Testis (tissue), 3 donors: Measurements from ENCODE around the gene RGS8. TPM values are rescaled to one million over a fixed set of nuclear protein-coding genes. Genes with fewer than 3 reads are reported as not detected.
A peak's percentile ranks its signal among the peaks of the same experiment; 100 is the strongest.
"Not testable (repeated sequence)": the region's sequence is repeated elsewhere in the genome, so short reads cannot be mapped to it uniquely, and the experiment has no call there.

ENCODE experiments used
- DNase-seq: peaks from one replicate; pipeline ENCODE4 v3.0.0-alpha.2; 2019
- H3K27ac ChIP-seq, 2 donors: fragments of 200-600 bp; sonication (generic); one replicate each; pipeline ENCODE4 v1.5.1; 2019
- H3K27me3 ChIP-seq: fragments of 200-600 bp; sonication (generic); one replicate; pipeline ENCODE4 v1.5.1; 2019
- H3K36me3 ChIP-seq: fragments of 200-600 bp; sonication (generic); one replicate; pipeline ENCODE4 v1.5.1; 2017; ENCODE audit warnings: low read depth; ENCODE audit errors: missing control alignments
- H3K4me1 ChIP-seq: fragments of 200-600 bp; sonication (generic); one replicate; pipeline ENCODE4 v1.5.1; 2019
- H3K4me3 ChIP-seq, 2 donors: fragments of 200-600 bp; sonication (generic); one replicate each; pipeline ENCODE4 v1.5.1; 2017 to 2019
- H3K9me3 ChIP-seq: fragments of 200-600 bp; sonication (generic); one replicate; pipeline ENCODE4 v1.5.1; 2017
- POLR2A ChIP-seq: fragments of 450-650 bp; IDR thresholded peaks from one replicate; pipeline ENCODE4 v1.6.1; 2017; ENCODE audit warnings: antibody characterized with exemption, mild to moderate bottlenecking, moderate library complexity
- WGBS, 2 donors: methylation state at CpG; one replicate each; pipeline ENCODE4 v1.1.5; 2018; 5-methylcytosine and 5-hydroxymethylcytosine counted together
- intact Hi-C: fragments of 100-400 bp; cut with DNase I; formaldehyde crosslinking; loops from one replicate; pipeline ENCODE4 v1.15.1; 2023; ENCODE audit warnings: low total_unique reads
- polyA plus RNA-seq: library from polyadenylated mRNA; stranded (reverse); fragments of 350-450 nt; fragmentation: Illumina TruSeq; extraction: RNeasy Lipid Tissue Mini Kit (QIAGEN cat#74804); gene quantifications from one replicate; pipeline ENCODE4 v1.2.3, GENCODE V29; 2014; ENCODE audit warnings: low read depth, low replicate concordance; ENCODE audit not compliant: insufficient read depth
- total RNA-seq, 2 donors: library from RNA; depleted of rRNA; stranded (reverse); fragments of >200 nt; gene quantifications; one replicate each; pipeline ENCODE4 v1.2.3, GENCODE V29; 2016
- TF ChIP-seq, protein P1 (sequence below), 3 experiments: fragments of 450-650 bp in 2 of 3; fragments of 200-600 bp in 1 of 3; sonication (generic) in 1 of 3; IDR thresholded peaks; one replicate each; pipeline ENCODE4 v1.5.1; 2016 to 2019; ENCODE audit warnings: antibody characterized with exemption in 3 of 3, mild to moderate bottlenecking in 2 of 3, moderate library complexity in 1 of 3

Gene RGS8
- total and polyA plus RNA-seq, 3 donors from 2014 or later = 2.4 to 3.1 (median 2.5) TPM

DNA sequence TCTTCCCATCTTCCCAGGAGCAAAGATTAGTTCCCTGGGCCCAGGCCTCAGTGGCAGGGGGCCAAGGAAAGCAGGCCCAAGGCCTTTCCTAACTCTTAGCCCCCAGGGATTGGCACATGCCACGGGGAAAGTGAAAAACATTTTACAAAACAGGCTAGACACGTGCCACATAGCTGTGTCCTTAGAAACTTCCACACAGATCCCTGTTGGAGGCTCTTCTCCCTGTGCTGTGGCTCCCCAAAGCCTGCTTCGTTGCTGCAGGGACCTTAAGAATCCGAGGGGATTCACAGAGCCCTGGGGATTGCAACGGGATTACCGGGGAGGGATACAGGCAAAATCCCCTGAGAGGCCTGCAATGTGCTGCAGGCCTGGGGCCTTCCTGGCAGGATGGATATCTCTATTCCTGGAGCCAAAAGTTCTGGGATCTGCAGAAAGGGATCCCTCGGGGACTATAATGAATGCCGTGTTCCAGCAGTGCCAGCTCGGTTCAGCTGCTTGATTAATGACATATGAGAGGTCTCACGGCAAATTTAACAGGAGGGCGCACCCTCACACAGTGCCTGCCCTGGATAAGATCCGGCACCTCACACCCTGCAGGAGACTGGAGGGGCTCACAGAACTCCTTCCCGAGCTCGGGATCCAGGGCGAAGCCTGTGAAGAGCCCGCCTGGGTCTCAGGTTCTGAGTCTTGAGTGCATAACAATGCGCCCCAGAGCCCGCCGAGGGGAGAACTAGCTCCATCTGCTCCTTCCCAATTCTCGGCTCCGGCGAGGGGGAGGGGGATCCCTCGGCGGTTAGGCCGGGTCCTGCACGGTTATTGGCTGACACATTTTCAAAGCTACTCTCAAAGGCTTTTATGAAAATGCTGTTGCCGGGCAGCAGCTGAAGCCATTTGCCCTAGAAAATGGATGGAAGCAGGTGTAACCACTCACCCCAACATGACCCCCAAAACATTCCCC lies 15.3 kb upstream of the RGS8 start:
- intact Hi-C loops = no loop called here
- 27 to 28% methylated on average over 20 to 27 of the region's 27 CpGs for WGBS, 2 donors
- Histone ChIP-seq H3K9me3 (no peaks in the 10 kb centered on the region), H3K27ac (no peak overlapping the region), H3K4me3 (peak overlapping the region in 1 of 2 donors; percentile 47), H3K27me3 (no peaks in the 10 kb centered on the region), H3K36me3 (no peaks in the 10 kb centered on the region), H3K4me1 (peaks cover 15% of the 10 kb centered on the region)
- peak; percentile 51 for DNase-seq
- TF ChIP-seq, protein P1, sequence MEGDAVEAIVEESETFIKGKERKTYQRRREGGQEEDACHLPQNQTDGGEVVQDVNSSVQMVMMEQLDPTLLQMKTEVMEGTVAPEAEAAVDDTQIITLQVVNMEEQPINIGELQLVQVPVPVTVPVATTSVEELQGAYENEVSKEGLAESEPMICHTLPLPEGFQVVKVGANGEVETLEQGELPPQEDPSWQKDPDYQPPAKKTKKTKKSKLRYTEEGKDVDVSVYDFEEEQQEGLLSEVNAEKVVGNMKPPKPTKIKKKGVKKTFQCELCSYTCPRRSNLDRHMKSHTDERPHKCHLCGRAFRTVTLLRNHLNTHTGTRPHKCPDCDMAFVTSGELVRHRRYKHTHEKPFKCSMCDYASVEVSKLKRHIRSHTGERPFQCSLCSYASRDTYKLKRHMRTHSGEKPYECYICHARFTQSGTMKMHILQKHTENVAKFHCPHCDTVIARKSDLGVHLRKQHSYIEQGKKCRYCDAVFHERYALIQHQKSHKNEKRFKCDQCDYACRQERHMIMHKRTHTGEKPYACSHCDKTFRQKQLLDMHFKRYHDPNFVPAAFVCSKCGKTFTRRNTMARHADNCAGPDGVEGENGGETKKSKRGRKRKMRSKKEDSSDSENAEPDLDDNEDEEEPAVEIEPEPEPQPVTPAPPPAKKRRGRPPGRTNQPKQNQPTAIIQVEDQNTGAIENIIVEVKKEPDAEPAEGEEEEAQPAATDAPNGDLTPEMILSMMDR (IDR thresholded peaks at IDR 0.05) = no peak
- no peak for TF ChIP-seq POLR2A

DNA sequence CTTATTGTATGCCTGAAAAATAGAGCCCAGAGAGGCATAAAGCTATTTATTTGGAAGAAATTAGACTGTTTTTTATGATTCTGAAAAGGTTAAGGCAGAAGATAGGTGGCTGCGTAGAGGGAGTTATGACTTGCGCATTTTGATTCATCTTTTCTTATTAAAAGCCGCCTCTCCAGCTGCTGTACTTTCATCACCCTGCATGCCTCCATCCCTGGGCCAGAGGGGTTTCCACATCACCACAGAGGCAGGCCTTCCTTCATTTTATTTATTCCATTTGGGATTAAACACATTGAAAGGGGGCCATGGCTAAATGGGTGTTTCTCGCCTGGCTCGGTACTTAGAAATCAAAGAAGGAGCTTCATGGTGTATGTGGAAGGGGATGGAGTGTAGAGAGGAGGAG lies 14.6 kb upstream of the RGS8 start:
- H3K27me3 ChIP-seq = no peaks in the 10 kb centered on the region
- intact Hi-C loops = no loop called here
- H3K9me3 ChIP-seq = no peaks in the 10 kb centered on the region
- TF ChIP-seq, protein P1 (IDR thresholded peaks at IDR 0.05) = no peak
- no peak for TF ChIP-seq POLR2A
- 60 to 62% methylated on average over 5 of the region's 5 CpGs for WGBS, 2 donors
- H3K36me3 ChIP-seq = no peaks in the 10 kb centered on the region
- H3K27ac ChIP-seq = no peak overlapping the region
- no peak overlapping the region for H3K4me3 ChIP-seq
- no peak for DNase-seq
- H3K4me1 ChIP-seq = peaks cover 15% of the 10 kb centered on the region

DNA sequence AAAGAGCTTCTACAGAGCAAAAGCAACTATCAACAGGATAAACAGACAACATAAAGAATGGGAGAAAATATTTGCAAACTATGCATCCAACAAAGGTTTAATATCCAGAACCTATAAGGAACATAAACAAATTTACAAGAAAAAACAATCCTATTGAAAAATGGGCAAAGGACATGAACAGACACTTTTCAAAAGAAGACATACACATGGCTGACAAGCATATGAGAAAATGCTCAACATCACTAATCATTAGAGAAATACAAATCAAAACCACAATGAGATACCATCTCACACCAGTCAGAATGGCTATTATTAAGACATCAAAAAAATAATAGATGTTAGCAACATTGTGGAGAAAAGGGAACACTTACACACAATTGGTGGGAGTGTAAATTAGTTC lies 8.8 kb upstream of the RGS8 start:
- H3K36me3 ChIP-seq, H3K27ac ChIP-seq, H3K9me3 ChIP-seq, H3K4me1 ChIP-seq, H3K27me3 ChIP-seq, intact Hi-C loops, H3K4me3 ChIP-seq, DNase-seq: not testable (repeated sequence)

DNA sequence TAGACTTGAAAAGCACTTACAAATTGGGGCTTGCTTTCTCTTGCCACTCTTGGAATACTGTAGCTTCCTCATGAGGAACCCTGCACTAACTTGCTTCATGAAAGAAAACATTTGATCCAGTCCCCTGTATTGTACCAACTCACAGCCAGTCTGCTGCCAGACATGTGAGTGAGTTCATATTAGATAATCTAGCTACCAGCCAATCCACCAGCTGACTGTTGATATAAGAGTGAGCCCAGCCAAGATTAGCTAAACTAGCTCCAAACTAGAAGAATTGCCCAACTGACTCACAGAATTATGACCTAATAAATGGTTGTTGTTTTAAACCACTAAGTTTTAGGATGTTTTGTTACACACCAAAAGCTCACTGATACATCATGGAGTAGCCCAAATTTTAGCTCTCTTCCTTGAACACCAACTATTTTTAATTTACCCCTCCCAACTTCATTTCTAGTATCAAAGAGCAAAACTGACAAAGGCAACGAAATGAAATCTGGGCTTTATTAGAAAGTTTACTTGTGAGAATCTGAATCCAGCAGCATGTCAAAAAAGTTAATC lies 6.6 kb upstream of the RGS8 start:
- Histone ChIP-seq H3K36me3 (no peaks in the 10 kb centered on the region), H3K27ac (no peak overlapping the region), H3K4me1 (no peaks in the 10 kb centered on the region), H3K9me3 (no peaks in the 10 kb centered on the region), H3K4me3 (no peak overlapping the region), H3K27me3 (no peaks in the 10 kb centered on the region)
- intact Hi-C loops = no loop called here
- TF ChIP-seq POLR2A = no peak
- TF ChIP-seq, protein P1 (IDR thresholded peaks at IDR 0.05) = no peak
- DNase-seq = no peak
- WGBS, 2 donors = 91 to 98% methylated on average over 1 of the region's 1 CpG

DNA sequence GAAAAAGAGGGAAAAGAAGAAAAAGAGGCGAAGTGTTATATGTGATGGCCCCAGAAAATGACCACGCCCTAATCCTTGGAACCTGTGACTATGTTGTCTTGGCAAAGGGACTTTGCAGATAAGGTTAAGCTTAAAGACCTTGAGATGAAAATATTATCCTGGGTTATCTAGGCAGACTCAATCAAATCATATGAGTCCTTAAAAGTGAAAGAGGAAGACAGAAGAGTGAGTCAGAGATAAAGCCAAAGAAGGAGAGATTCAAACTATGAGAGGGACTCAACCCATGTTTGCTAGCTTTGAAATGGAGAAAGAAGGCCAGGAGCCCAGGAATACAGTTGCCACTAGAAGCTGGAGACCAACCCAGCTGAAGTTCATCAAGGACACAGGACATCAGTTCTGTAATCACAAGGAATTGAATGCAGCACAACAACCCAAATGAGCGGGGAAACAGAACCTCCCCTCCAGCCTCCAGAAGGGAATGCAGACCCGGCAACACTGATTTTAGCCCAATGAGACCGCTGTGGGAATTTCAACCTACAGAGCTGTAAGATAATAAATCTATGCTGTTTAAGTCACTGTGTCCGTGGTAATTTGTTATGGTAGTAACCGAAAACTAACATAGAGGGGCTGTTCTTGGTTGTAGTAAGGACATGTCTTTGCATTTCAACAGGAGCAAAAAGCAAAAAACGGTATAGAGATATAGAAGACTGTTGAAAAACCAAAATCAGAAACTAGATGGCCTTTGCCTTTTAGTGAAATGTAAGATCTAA lies 4.2 kb upstream of the RGS8 start:
- Histone ChIP-seq H3K36me3 (no peaks in the 10 kb centered on the region), H3K4me1 (no peaks in the 10 kb centered on the region), H3K4me3 (no peak overlapping the region), H3K9me3 (no peaks in the 10 kb centered on the region), H3K27ac (no peak overlapping the region), H3K27me3 (no peaks in the 10 kb centered on the region)
- WGBS, 2 donors = 80 to 91% methylated on average over 8 of the region's 8 CpGs
- no peak for DNase-seq
- intact Hi-C loops = no loop called here
- no peak for TF ChIP-seq POLR2A
- TF ChIP-seq, protein P1 (IDR thresholded peaks at IDR 0.05) = no peak
